Transverse colon (tissue), 3 donors: ENCODE results near the gene ARHGEF26.

Experiments used
- EP300 ChIP-seq: sonication (generic); formaldehyde crosslinking; IDR thresholded peaks from one replicate; pipeline ENCODE4 v1.6.1; 2017; ENCODE audit warnings: antibody characterized with exemption, low read depth
- POLR2A ChIP-seq: fragments of 450-650 bp; IDR thresholded peaks from one replicate; pipeline ENCODE4 v1.6.1; 2016; ENCODE audit warnings: antibody characterized with exemption, mild to moderate bottlenecking, moderate library complexity
- TF ChIP-seq, protein P1 (sequence below), 5 experiments: fragments of 200-600 bp in 3 of 5; fragments of 450-650 bp in 2 of 5; sonication (generic) in 3 of 5; IDR thresholded peaks; 1 replicate in 2 of 5; 2 replicates in 3 of 5; pipeline ENCODE4 v1.5.1; 2016 to 2017; ENCODE audit warnings: antibody characterized with exemption in 5 of 5, inconsistent platforms in 3 of 5, mild to moderate bottlenecking in 2 of 5, moderate library complexity in 1 of 5

DNA sequence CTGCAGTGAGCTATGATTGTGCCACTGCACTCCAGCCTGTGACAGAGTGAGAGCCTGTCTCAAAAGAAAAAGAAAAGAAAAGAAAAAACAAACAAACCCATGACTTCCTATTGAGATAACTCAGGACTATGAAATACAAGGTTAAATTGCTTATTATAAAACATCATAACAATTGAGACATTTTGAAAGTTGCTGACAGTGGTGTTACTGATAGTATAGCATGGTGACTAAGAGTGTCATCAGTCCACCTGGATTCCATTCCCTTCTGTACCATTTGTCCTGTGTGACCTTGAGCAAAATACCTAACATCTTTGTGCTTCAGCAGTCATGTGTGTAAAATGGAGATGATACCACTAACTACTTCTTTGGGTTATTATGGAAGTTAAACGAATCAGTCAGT lies 49.1 kb downstream of the ARHGEF26 start:
- no peak for TF ChIP-seq EP300
- TF ChIP-seq, protein P1, sequence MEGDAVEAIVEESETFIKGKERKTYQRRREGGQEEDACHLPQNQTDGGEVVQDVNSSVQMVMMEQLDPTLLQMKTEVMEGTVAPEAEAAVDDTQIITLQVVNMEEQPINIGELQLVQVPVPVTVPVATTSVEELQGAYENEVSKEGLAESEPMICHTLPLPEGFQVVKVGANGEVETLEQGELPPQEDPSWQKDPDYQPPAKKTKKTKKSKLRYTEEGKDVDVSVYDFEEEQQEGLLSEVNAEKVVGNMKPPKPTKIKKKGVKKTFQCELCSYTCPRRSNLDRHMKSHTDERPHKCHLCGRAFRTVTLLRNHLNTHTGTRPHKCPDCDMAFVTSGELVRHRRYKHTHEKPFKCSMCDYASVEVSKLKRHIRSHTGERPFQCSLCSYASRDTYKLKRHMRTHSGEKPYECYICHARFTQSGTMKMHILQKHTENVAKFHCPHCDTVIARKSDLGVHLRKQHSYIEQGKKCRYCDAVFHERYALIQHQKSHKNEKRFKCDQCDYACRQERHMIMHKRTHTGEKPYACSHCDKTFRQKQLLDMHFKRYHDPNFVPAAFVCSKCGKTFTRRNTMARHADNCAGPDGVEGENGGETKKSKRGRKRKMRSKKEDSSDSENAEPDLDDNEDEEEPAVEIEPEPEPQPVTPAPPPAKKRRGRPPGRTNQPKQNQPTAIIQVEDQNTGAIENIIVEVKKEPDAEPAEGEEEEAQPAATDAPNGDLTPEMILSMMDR (IDR thresholded peaks at IDR 0.05), result no peak
- no peak for TF ChIP-seq POLR2A
